ENCODE data around the gene CADM1.

Gene CADM1

GRCh38 chr11:115523727-115524399, 19.6 kb upstream of the CADM1 start:
- Histone ChIP-seq H3K4me2 (ENCODE audit: insufficient read depth, low read length, poor library complexity, severe bottlenecking) (no peak overlapping the region), H3K9me3 (replicated peaks in 1 of 2; ENCODE audit: control insufficient read depth in 2 of 2, insufficient read depth in 1 of 2, low read depth in 1 of 2, low read length in 2 of 2) (peaks cover 0 to 2% of the 10 kb centered on the region in 2 donors), H2BK12ac (ENCODE audit: low read length) (no peak overlapping the region), H2BK15ac (ENCODE audit: low read length) (no peak overlapping the region), H4K91ac (ENCODE audit: low read depth, low read length, poor library complexity) (no peak overlapping the region), H4K8ac (ENCODE audit: low read depth, low read length) (no peak overlapping the region), H2AK5ac (ENCODE audit: low read depth, low read length) (no peak overlapping the region), H3K23ac (ENCODE audit: low read depth, low read length, poor library complexity) (no peak overlapping the region), H3K79me1 (ENCODE audit: low read depth, low read length) (no peaks in the 10 kb centered on the region), H3K4me1 (ENCODE audit: control insufficient read depth in 2 of 2, insufficient read depth in 1 of 2, low read depth in 1 of 2, low read length in 2 of 2) (peaks cover 0 to 6% of the 10 kb centered on the region in 2 donors), H3K27me3 (ENCODE audit: control insufficient read depth in 3 of 3, insufficient read depth in 3 of 3, low read depth in 1 of 3, low read length in 3 of 3) (peaks cover 0 to 16% (median 0%) of the 10 kb centered on the region in 3 experiments), H3K36me3 (replicated peaks in 1 of 2; ENCODE audit: control insufficient read depth in 2 of 2, insufficient read depth in 2 of 2, low read length in 2 of 2) (no peaks in the 10 kb centered on the region), H2BK5ac (ENCODE audit: low read length) (no peak overlapping the region), H2BK120ac (ENCODE audit: low read depth, low read length) (no peak overlapping the region), H3K4ac (ENCODE audit: low read length) (no peak overlapping the region), H3K9ac (ENCODE audit: low read depth, low read length, poor library complexity) (no peak overlapping the region), H3K18ac (ENCODE audit: low read length) (no peak overlapping the region), H2AFZ (ENCODE audit: low read length) (no peak overlapping the region), H3K14ac (ENCODE audit: low read length) (no peak overlapping the region), H3K27ac (replicated peaks; ENCODE audit: low read length) (no peak overlapping the region), H3K4me3 (ENCODE audit: low read length in 2 of 2) (no peak overlapping the region)
- WGBS, 2 donors (ENCODE audit: extremely low coverage in 2 of 2, insufficient read length in 2 of 2, insufficient replicate concordance in 1 of 2), result no CpG with 5 or more reads among the region's 2 CpGs
- no peak for DNase-seq (ENCODE audit: low spot score)

GRCh38 chr11:115522302-115522701, 18.1 kb upstream of the CADM1 start:
- Histone ChIP-seq H2BK12ac (ENCODE audit: low read length) (no peak overlapping the region), H3K36me3 (replicated peaks in 1 of 2; ENCODE audit: control insufficient read depth in 2 of 2, insufficient read depth in 2 of 2, low read length in 2 of 2) (no peaks in the 10 kb centered on the region), H3K4me3 (ENCODE audit: low read length in 2 of 2) (no peak overlapping the region), H3K9me3 (replicated peaks in 1 of 2; ENCODE audit: control insufficient read depth in 2 of 2, insufficient read depth in 1 of 2, low read depth in 1 of 2, low read length in 2 of 2) (no peaks in the 10 kb centered on the region), H3K23ac (ENCODE audit: low read depth, low read length, poor library complexity) (no peak overlapping the region), H3K79me1 (ENCODE audit: low read depth, low read length) (no peaks in the 10 kb centered on the region), H2BK5ac (ENCODE audit: low read length) (no peak overlapping the region), H2BK120ac (ENCODE audit: low read depth, low read length) (no peak overlapping the region), H3K14ac (ENCODE audit: low read length) (no peak overlapping the region), H4K91ac (ENCODE audit: low read depth, low read length, poor library complexity) (no peak overlapping the region), H3K27me3 (ENCODE audit: control insufficient read depth in 3 of 3, insufficient read depth in 3 of 3, low read depth in 1 of 3, low read length in 3 of 3) (peaks cover 0 to 16% (median 0%) of the 10 kb centered on the region in 3 experiments), H3K18ac (ENCODE audit: low read length) (no peak overlapping the region), H3K9ac (ENCODE audit: low read depth, low read length, poor library complexity) (no peak overlapping the region), H3K4me1 (ENCODE audit: control insufficient read depth in 2 of 2, insufficient read depth in 1 of 2, low read depth in 1 of 2, low read length in 2 of 2) (peaks cover 0 to 3% of the 10 kb centered on the region in 2 donors), H3K27ac (replicated peaks; ENCODE audit: low read length) (no peak overlapping the region), H3K4me2 (ENCODE audit: insufficient read depth, low read length, poor library complexity, severe bottlenecking) (no peak overlapping the region), H2BK15ac (ENCODE audit: low read length) (no peak overlapping the region), H4K8ac (ENCODE audit: low read depth, low read length) (no peak overlapping the region), H2AFZ (ENCODE audit: low read length) (no peak overlapping the region), H3K4ac (ENCODE audit: low read length) (no peak overlapping the region), H2AK5ac (ENCODE audit: low read depth, low read length) (no peak overlapping the region)
- no peak for DNase-seq (ENCODE audit: low spot score)
- no CpG with 5 or more reads among the region's 3 CpGs for WGBS, 2 donors (ENCODE audit: extremely low coverage in 2 of 2, insufficient read length in 2 of 2, insufficient replicate concordance in 1 of 2)

- no peak overlapping the region for H2BK12ac ChIP-seq (ENCODE audit: low read length)
- no peak overlapping the region for H3K18ac ChIP-seq (ENCODE audit: low read length)
- WGBS, 2 donors (ENCODE audit: extremely low coverage in 2 of 2, insufficient read length in 2 of 2, insufficient replicate concordance in 1 of 2), result no CpG with 5 or more reads among the region's 4 CpGs
- H2BK15ac ChIP-seq (ENCODE audit: low read length), result no peak overlapping the region
- no peak overlapping the region for H2AK5ac ChIP-seq (ENCODE audit: low read depth, low read length)
- no peaks in the 10 kb centered on the region for H3K9me3 ChIP-seq (replicated peaks in 1 of 2; ENCODE audit: control insufficient read depth in 2 of 2, insufficient read depth in 1 of 2, low read depth in 1 of 2, low read length in 2 of 2)
- no peak overlapping the region for H2AFZ ChIP-seq (ENCODE audit: low read length)
- H2BK5ac ChIP-seq (ENCODE audit: low read length), result no peak overlapping the region
- no peaks in the 10 kb centered on the region for H3K79me1 ChIP-seq (ENCODE audit: low read depth, low read length)
- no peaks in the 10 kb centered on the region for H3K36me3 ChIP-seq (replicated peaks in 1 of 2; ENCODE audit: control insufficient read depth in 2 of 2, insufficient read depth in 2 of 2, low read length in 2 of 2)
- H3K4me1 ChIP-seq (ENCODE audit: control insufficient read depth in 2 of 2, insufficient read depth in 1 of 2, low read depth in 1 of 2, low read length in 2 of 2), result peaks cover 0 to 3% of the 10 kb centered on the region in 2 donors
- no peak overlapping the region for H3K4ac ChIP-seq (ENCODE audit: low read length)
- no peak overlapping the region for H4K91ac ChIP-seq (ENCODE audit: low read depth, low read length, poor library complexity)
- no peak overlapping the region for H3K23ac ChIP-seq (ENCODE audit: low read depth, low read length, poor library complexity)
- peaks cover 0 to 16% (median 0%) of the 10 kb centered on the region in 3 experiments for H3K27me3 ChIP-seq (ENCODE audit: control insufficient read depth in 3 of 3, insufficient read depth in 3 of 3, low read depth in 1 of 3, low read length in 3 of 3)
- no peak overlapping the region for H2BK120ac ChIP-seq (ENCODE audit: low read depth, low read length)
- no peak overlapping the region for H4K8ac ChIP-seq (ENCODE audit: low read depth, low read length)
- no peak overlapping the region for H3K4me3 ChIP-seq (ENCODE audit: low read length in 2 of 2)
- H3K9ac ChIP-seq (ENCODE audit: low read depth, low read length, poor library complexity), result no peak overlapping the region
- no peak for DNase-seq (ENCODE audit: low spot score)
- H3K4me2 ChIP-seq (ENCODE audit: insufficient read depth, low read length, poor library complexity, severe bottlenecking), result no peak overlapping the region
- H3K27ac ChIP-seq (replicated peaks; ENCODE audit: low read length), result no peak overlapping the region
- no peak overlapping the region for H3K14ac ChIP-seq (ENCODE audit: low read length)
These were observed 17.6 kb upstream of the CADM1 start for GRCh38 chr11:115521825-115522224.

GRCh38 chr11:115518983-115519628, 14.9 kb upstream of the CADM1 start:
- Histone ChIP-seq H3K9ac (ENCODE audit: low read depth, low read length, poor library complexity) (no peak overlapping the region), H3K23ac (ENCODE audit: low read depth, low read length, poor library complexity) (no peak overlapping the region), H3K9me3 (replicated peaks in 1 of 2; ENCODE audit: control insufficient read depth in 2 of 2, insufficient read depth in 1 of 2, low read depth in 1 of 2, low read length in 2 of 2) (no peaks in the 10 kb centered on the region), H2BK12ac (ENCODE audit: low read length) (no peak overlapping the region), H3K4me1 (ENCODE audit: control insufficient read depth in 2 of 2, insufficient read depth in 1 of 2, low read depth in 1 of 2, low read length in 2 of 2) (peaks cover 0 to 1% of the 10 kb centered on the region in 2 donors), H2BK5ac (ENCODE audit: low read length) (no peak overlapping the region), H3K18ac (ENCODE audit: low read length) (no peak overlapping the region), H3K4me2 (ENCODE audit: insufficient read depth, low read length, poor library complexity, severe bottlenecking) (no peak overlapping the region), H2BK120ac (ENCODE audit: low read depth, low read length) (no peak overlapping the region), H2BK15ac (ENCODE audit: low read length) (no peak overlapping the region), H3K14ac (ENCODE audit: low read length) (no peak overlapping the region), H3K27me3 (ENCODE audit: control insufficient read depth in 3 of 3, insufficient read depth in 3 of 3, low read depth in 1 of 3, low read length in 3 of 3) (peaks cover 0 to 21% (median 0%) of the 10 kb centered on the region in 3 experiments), H3K79me1 (ENCODE audit: low read depth, low read length) (no peaks in the 10 kb centered on the region), H4K8ac (ENCODE audit: low read depth, low read length) (no peak overlapping the region), H3K27ac (replicated peaks; ENCODE audit: low read length) (no peak overlapping the region), H3K36me3 (replicated peaks in 1 of 2; ENCODE audit: control insufficient read depth in 2 of 2, insufficient read depth in 2 of 2, low read length in 2 of 2) (no peaks in the 10 kb centered on the region), H3K4ac (ENCODE audit: low read length) (no peak overlapping the region), H2AFZ (ENCODE audit: low read length) (no peak overlapping the region), H3K4me3 (ENCODE audit: low read length in 2 of 2) (no peak overlapping the region), H4K91ac (ENCODE audit: low read depth, low read length, poor library complexity) (no peak overlapping the region), H2AK5ac (ENCODE audit: low read depth, low read length) (no peak overlapping the region)
- no peak for DNase-seq (ENCODE audit: low spot score)
- WGBS, 2 donors (ENCODE audit: extremely low coverage in 2 of 2, insufficient read length in 2 of 2, insufficient replicate concordance in 1 of 2), result no CpG with 5 or more reads among the region's 8 CpGs

Measured in neuronal stem cell (in vitro differentiated cells).